Placental pericyte (primary cell): Measurements from ENCODE around the gene UGT1A9. TPM values are rescaled to one million over a fixed set of nuclear protein-coding genes. Genes with fewer than 3 reads are reported as not detected.

Experiments used
- total RNA-seq: library from RNA; depleted of rRNA; stranded (reverse); fragments of >200 nt; gene quantifications from 2 replicates; pipeline ENCODE4 v1.2.3, GENCODE V29; 2012

The UGT1A9 gene
- total RNA-seq, result not detected in 2 replicates

GRCh38 chr2:233671290-233672161, at the start of gene UGT1A9:
Gene UGT1A9, plus strand, starts transcription at chr2:233671898. Its CDS starts 37 bp downstream, at chr2:233671935.

GRCh38 chr2:233636306-233636705, 35.4 kb upstream of the UGT1A9 start, which contains the start of gene UGT1A10:
Gene UGT1A10, plus strand, starts transcription at chr2:233636448. Its CDS starts 75 bp downstream, at chr2:233636523.

DNA sequence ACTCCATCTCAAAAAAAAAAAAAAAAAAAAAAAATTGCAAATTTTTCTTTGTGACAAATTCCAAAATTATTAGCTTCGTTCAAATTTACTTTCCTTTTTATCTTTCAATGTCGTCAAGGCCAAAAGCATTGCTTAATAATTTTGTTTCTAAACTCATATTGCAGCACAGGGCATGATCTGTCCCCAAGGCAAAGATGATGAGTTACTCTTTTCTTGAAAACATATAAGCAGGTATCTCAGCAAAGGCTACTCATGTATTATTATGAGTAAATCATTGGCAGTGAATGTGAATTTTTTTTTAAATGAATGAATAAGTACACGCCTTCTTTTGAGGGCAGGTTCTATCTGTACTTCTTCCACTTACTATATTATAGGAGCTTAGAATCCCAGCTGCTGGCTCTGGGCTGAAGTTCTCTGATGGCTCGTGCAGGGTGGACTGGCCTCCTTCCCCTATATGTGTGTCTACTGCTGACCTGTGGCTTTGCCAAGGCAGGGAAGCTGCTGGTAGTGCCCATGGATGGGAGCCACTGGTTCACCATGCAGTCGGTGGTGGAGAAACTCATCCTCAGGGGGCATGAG, 9.9 kb downstream of the UGT1A9 start, which contains the start of gene UGT1A7:
UGT1A7 (plus strand) TSS at position 381 of the 579 bp plus-strand sequence; CDS start at position 418, 37 bp downstream.

DNA sequence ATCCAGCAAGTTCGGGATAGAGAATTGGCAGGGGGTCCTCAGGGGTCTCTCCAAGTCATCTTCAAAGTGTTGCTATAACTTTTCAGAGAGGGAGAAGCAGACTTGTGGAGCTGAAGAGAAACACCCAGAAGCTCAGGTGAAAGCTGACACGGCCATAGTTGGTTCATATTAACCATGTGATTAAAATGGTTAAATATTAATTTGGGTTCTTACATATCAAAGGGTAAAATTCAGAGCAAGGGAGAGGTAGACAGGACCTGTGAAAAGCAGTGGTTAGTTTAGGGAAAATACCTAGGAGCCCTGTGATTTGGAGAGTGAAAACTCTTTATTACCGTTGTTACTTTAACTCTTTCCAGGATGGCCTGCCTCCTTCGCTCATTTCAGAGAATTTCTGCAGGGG, 20.9 kb downstream of the UGT1A9 start, which contains the start of gene UGT1A6:
UGT1A6 (plus strand) TSS at position 243 of the 400 bp plus-strand sequence; CDS start at position 358, 115 bp downstream.

GRCh38 chr2:233712611-233713261, 41.0 kb downstream of the UGT1A9 start, which contains the start of gene UGT1A5:
Gene UGT1A5, plus strand, starts transcription at chr2:233712907. Its CDS starts 85 bp downstream, at chr2:233712992.

DNA sequence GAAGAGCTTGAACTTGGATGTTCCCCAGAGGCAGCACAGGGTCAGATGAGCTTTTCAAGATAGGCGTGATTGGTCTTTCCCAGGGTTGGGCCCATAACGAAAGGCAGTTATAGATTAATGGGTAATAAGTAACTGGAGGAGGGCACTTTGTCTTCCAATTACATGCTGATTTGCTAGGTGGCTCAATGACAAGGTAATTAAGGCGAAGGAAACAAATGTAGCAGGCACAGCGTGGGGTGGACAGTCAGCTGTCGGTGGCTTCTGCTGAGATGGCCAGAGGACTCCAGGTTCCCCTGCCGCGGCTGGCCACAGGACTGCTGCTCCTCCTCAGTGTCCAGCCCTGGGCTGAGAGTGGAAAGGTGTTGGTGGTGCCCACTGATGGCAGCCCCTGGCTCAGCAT, 46.9 kb downstream of the UGT1A9 start, which contains the start of gene UGT1A4:
UGT1A4 (plus strand) TSS at position 185 of the 400 bp plus-strand sequence; CDS start at position 270, 85 bp downstream.

GRCh38 chr2:233728723-233729301, 57.1 kb downstream of the UGT1A9 start, which contains the start of gene UGT1A3:
Gene UGT1A3, plus strand, starts transcription at chr2:233729042. Its CDS starts 85 bp downstream, at chr2:233729127.

GRCh38 chr2:233760043-233760442, 88.3 kb downstream of the UGT1A9 start, which contains the start of gene UGT1A1:
Gene UGT1A1, plus strand, starts transcription at chr2:233760270. Its CDS starts 18 bp downstream, at chr2:233760288.

GRCh38 chr2:233778030-233778429, 106.3 kb downstream of the UGT1A9 start, which contains the start of gene MROH2A:
Gene MROH2A, plus strand, starts transcription at chr2:233778330. Its CDS starts 1,029 bp downstream, at chr2:233779359.

Other genes starting within 250 kb of the UGT1A9 start
- 29.3 and 37.9 TPM in 2 replicates for gene USP40, start 105.1 kb upstream of the UGT1A9 start, total RNA-seq
- gene UGT1A8, start 54.3 kb upstream of the UGT1A9 start, total RNA-seq, result not detected in 2 replicates
- gene UGT1A10, start 35.5 kb upstream of the UGT1A9 start, total RNA-seq, result 0.22 TPM in 1 of 2 replicates, not detected in the other
- gene UGT1A7, start 10.0 kb downstream of the UGT1A9 start, total RNA-seq, result not detected in 2 replicates
- not detected in 2 replicates for gene UGT1A6, start 21.0 kb downstream of the UGT1A9 start, total RNA-seq
- gene UGT1A5, start 41.0 kb downstream of the UGT1A9 start, total RNA-seq, result not detected in 2 replicates
- gene UGT1A4, start 46.8 kb downstream of the UGT1A9 start, total RNA-seq, result not detected in 2 replicates
- not detected in 2 replicates for gene UGT1A3, start 57.1 kb downstream of the UGT1A9 start, total RNA-seq
- not detected in 2 replicates for gene UGT1A1, start 88.4 kb downstream of the UGT1A9 start, total RNA-seq
- not detected in 2 replicates for gene MROH2A, start 106.4 kb downstream of the UGT1A9 start, total RNA-seq
- 3.3 and 56.3 TPM in 2 replicates for gene HJURP, start 182.6 kb downstream of the UGT1A9 start, total RNA-seq
- 0.14 TPM in 1 of 2 replicates, not detected in the other for gene TRPM8, start 245.5 kb downstream of the UGT1A9 start, total RNA-seq